ENCODE measurements around the gene YIF1A. TPM values are rescaled to one million over a fixed set of nuclear protein-coding genes. Genes with fewer than 3 reads are reported as not detected.

The YIF1A gene
- total RNA-seq, 1 experiment from 2014 or later: 64.3 TPM

- H3K27me3 ChIP-seq (ENCODE audit: insufficient read depth, low read length): no peaks in the 10 kb centered on the region
- H2BK120ac ChIP-seq (ENCODE audit: low read depth, low read length, poor library complexity, severe bottlenecking): no peak overlapping the region
- Mint-ChIP-seq H3K27ac (peak overlapping the region in 1 of 3 experiments; percentile 89; a peak in 1 of 7 replicates), H3K9me3 (no peaks in the 10 kb centered on the region), H3K4me3 (peak overlapping the region in 1 of 2 experiments; percentile 29; a peak in 1 of 5 replicates), H3K4me1 (peaks cover 18 to 20% of the 10 kb centered on the region in 2 experiments), H3K36me3 (ENCODE audit: insufficient read depth in 1 of 3, low read depth in 3 of 3) (peaks cover 11 to 53% (median 48%) of the 10 kb centered on the region in 3 experiments), H3K27me3 (ENCODE audit: low read depth) (no peaks in the 10 kb centered on the region; the same call in 1 of the 2 replicates)
- peak; percentile 85 for DNase-seq
- no peak overlapping the region for H3K18ac ChIP-seq (ENCODE audit: insufficient read length, low read depth, low read length)
- no peak overlapping the region for H2AK5ac ChIP-seq (ENCODE audit: insufficient read length, low read length)
- H3K9ac ChIP-seq (ENCODE audit: extremely low read depth, insufficient read length, low read length): no peak overlapping the region
- no peak overlapping the region for H3T11ph ChIP-seq (ENCODE audit: low read length)
- peaks cover 2% of the 10 kb centered on the region; the same call in 1 of the 2 replicates for H3K79me2 ChIP-seq (ENCODE audit: insufficient read depth, low read length)
- H4K91ac ChIP-seq (ENCODE audit: insufficient read length, low read depth, low read length): no peak overlapping the region
- H3K56ac ChIP-seq (ENCODE audit: insufficient read length, low read depth, low read length): no peak overlapping the region
- no peak overlapping the region for H3K4me2 ChIP-seq (ENCODE audit: insufficient read depth, insufficient read length, low read length)
- H2BK5ac ChIP-seq (ENCODE audit: insufficient read length, low read length): no peak overlapping the region
- no peaks in the 10 kb centered on the region for H3K4me1 ChIP-seq (ENCODE audit: insufficient read depth, low read length)
- no peak overlapping the region for H3K23ac ChIP-seq (ENCODE audit: insufficient read length, low read depth, low read length)
- H3K4ac ChIP-seq (ENCODE audit: low read depth, low read length): no peak overlapping the region
- no peaks in the 10 kb centered on the region for H3K9me3 ChIP-seq (ENCODE audit: control insufficient read depth, low read depth, low read length)
- no peak overlapping the region for H2AFZ ChIP-seq (ENCODE audit: low read length)
- H4K20me1 ChIP-seq (ENCODE audit: control insufficient read depth, insufficient read depth, insufficient read length): peaks cover 2% of the 10 kb centered on the region
- no peak overlapping the region for H4K8ac ChIP-seq (replicated peaks; ENCODE audit: insufficient read length, low read depth, low read length)
- no peak overlapping the region for H2BK20ac ChIP-seq (ENCODE audit: low read depth, low read length, poor library complexity, severe bottlenecking)
- WGBS (ENCODE audit: extremely low coverage, insufficient read length, low lambda C conversion rate): no CpG with 5 or more reads among the region's 12 CpGs
- peak; percentile 79 for TF ChIP-seq CTCF (conservative IDR thresholded peaks at IDR 0.05)
- no peak overlapping the region for H4K5ac ChIP-seq (ENCODE audit: insufficient read length, low read depth, low read length)
- peaks cover 10% of the 10 kb centered on the region for H3K23me2 ChIP-seq (ENCODE audit: insufficient read length, low read depth, low read length, poor library complexity, severe bottlenecking)
- no peak overlapping the region for H3K27ac ChIP-seq (ENCODE audit: insufficient read length, low read depth, low read length)
- no peaks in the 10 kb centered on the region for H3K79me1 ChIP-seq (ENCODE audit: insufficient read depth, low read depth, low read length, poor library complexity, severe bottlenecking)
- H2BK12ac ChIP-seq (ENCODE audit: insufficient read length, low read depth, low read length): no peak overlapping the region
- no peak overlapping the region for H3K14ac ChIP-seq (ENCODE audit: insufficient read depth, low read length)
- H2BK15ac ChIP-seq (ENCODE audit: low read depth, low read length): no peak overlapping the region
Measured at GRCh38 chr11:66264914-66265313, 24.0 kb downstream of the YIF1A start.

Measured in H9 (cell line).